Measurements from ENCODE around the gene CELSR2.
"Not testable (repeated sequence)": the region's sequence is repeated elsewhere in the genome, so short reads cannot be mapped to it uniquely, and the experiment has no call there.

GRCh38 chr1:109221201-109221600 lies 28.1 kb upstream of the CELSR2 start:
- not testable (repeated sequence) for TF ChIP-seq EGR1 (IDR thresholded peaks at IDR 0.05; ENCODE audit: low read depth); CTCF (IDR thresholded peaks at IDR 0.05 in 2 of 3, conservative IDR thresholded peaks at IDR 0.05 in 1 of 3; ENCODE audit: borderline replicate concordance in 1 of 3, insufficient read depth in 1 of 3, low read depth in 2 of 3, low read length in 2 of 3); ZBTB33 (IDR thresholded peaks at IDR 0.05; ENCODE audit: extremely low read depth, insufficient replicate concordance, low read length); EZH2 (IDR thresholded peaks at IDR 0.05); SRF (IDR thresholded peaks at IDR 0.05; ENCODE audit: low read depth)
